K562 (cell line): ENCODE measurements around the gene WWOX. TPM values are rescaled to one million over a fixed set of nuclear protein-coding genes. Genes with fewer than 3 reads are reported as not detected.

ENCODE experiments used
- ATAC-seq: fragments of 200-7000 bp; cut with Tn5 transposase; 3 replicates; pipeline ENCODE4 v1.9.1; 2020; ENCODE audit warnings: moderate library complexity
- BruUV-seq: library from RNA; stranded (reverse); fragments of 400-500 nt; replicated peaks from 2 replicates; lab custom pipeline; 2021; lab: Mats Ljungman, UMichigan
- CTCF ChIA-PET: fragments of 300-600 bp; formaldehyde crosslinking; extraction: SDS; loops from one replicate; lab custom pipeline; 2021; ENCODE audit warnings: low intra/inter-chr PET ratio; lab: Yijun Ruan, JAX
- POLR2A ChIA-PET: fragments of 300-600, 350-650 bp; sonication (Branson Sonifier 250); formaldehyde crosslinking; extraction: SDS; loops from one replicate; lab custom pipeline; 2021; ENCODE audit warnings: antibody characterized with exemption, inconsistent platforms; lab: Yijun Ruan, JAX
- DNase-seq, 4 experiments: peaks; one replicate each; pipeline versions ENCODE4 v3.0.0 to v3.0.0-alpha.2; 2011 to 2018; ENCODE audit warnings: low spot score in 3 of 4, mixed read lengths in 3 of 4; ENCODE audit errors: extremely low read depth in 1 of 4
- FAIRE-seq: peaks from 2 replicates; lab custom pipeline; 2011; peaks lifted over from hg19 to GRCh38; lab: Jason Lieb, UNC
- H2AFZ ChIP-seq: 2 replicates; pipeline ENCODE4 v1.6.0; 2011; ENCODE audit warnings: low read depth, low read length, control low read depth, inconsistent platforms
- H3K27ac ChIP-seq: fragments of 200-600 bp; 3 replicates; pipeline ENCODE4 v1.8.0; 2011; ENCODE audit warnings: low read depth, mild to moderate bottlenecking, control low read depth, inconsistent platforms, low read length, moderate library complexity, mixed read lengths; ENCODE audit errors: extremely low read depth
- H3K27me3 ChIP-seq, 2 experiments: fragments of 300-600 bp in 1 of 2; 2 replicates in 1 of 2; 3 replicates in 1 of 2; pipeline versions ENCODE4 v1.6.0 to v1.8.0; 2011; ENCODE audit warnings: inconsistent platforms in 2 of 2, low read length in 2 of 2, mild to moderate bottlenecking in 1 of 2, mixed read lengths in 1 of 2, moderate library complexity in 1 of 2; ENCODE audit not compliant: control insufficient read depth in 2 of 2, insufficient read depth in 2 of 2
- H3K36me3 ChIP-seq: fragments of 300-600 bp; 3 replicates; pipeline ENCODE4 v1.8.0; 2011; ENCODE audit warnings: mild to moderate bottlenecking, low read length, inconsistent platforms; ENCODE audit not compliant: control insufficient read depth, insufficient read depth
- H3K4me1 ChIP-seq, 2 experiments: fragments of 200-600 bp in 1 of 2; replicated peaks in 1 of 2; 2 replicates in 1 of 2; 3 replicates in 1 of 2; pipeline versions ENCODE4 v1.5.1 to v1.8.0; 2011; ENCODE audit warnings: inconsistent platforms in 2 of 2, low read length in 2 of 2, mild to moderate bottlenecking in 1 of 2, mixed read lengths in 1 of 2, moderate library complexity in 1 of 2; ENCODE audit not compliant: control insufficient read depth in 2 of 2, insufficient read depth in 2 of 2
- H3K4me2 ChIP-seq: 2 replicates; pipeline ENCODE4 v1.6.1; 2011; ENCODE audit warnings: low read length, control low read depth, inconsistent platforms, mixed read lengths; ENCODE audit not compliant: insufficient read depth
- H3K4me3 ChIP-seq: fragments of 200-600 bp; sonication (generic), shearing (Covaris generic); 2 replicates; pipeline ENCODE4 v1.5.1; 2016; ENCODE audit warnings: control low read depth, inconsistent platforms
- H3K79me2 ChIP-seq: fragments of 200-600 bp; 3 replicates; pipeline ENCODE4 v1.8.0; 2011; ENCODE audit warnings: low read length, inconsistent platforms; ENCODE audit not compliant: control insufficient read depth, insufficient read depth
- H3K9ac ChIP-seq, 2 experiments: 2 replicates each; pipeline versions ENCODE4 v1.6.0 to v1.6.1; 2011; ENCODE audit warnings: low read depth in 2 of 2, low read length in 2 of 2, control low read depth in 1 of 2, inconsistent platforms in 1 of 2, mild to moderate bottlenecking in 1 of 2, mixed read lengths in 1 of 2; ENCODE audit not compliant: insufficient read depth in 1 of 2
- H3K9me1 ChIP-seq: one replicate; pipeline ENCODE4 v1.6.0; 2011; ENCODE audit warnings: inconsistent platforms, mild to moderate bottlenecking, low read length, moderate library complexity; ENCODE audit not compliant: control insufficient read depth, insufficient read depth
- H3K9me3 ChIP-seq: replicated peaks from 2 replicates; pipeline ENCODE4 v1.5.1; 2011; ENCODE audit warnings: low read depth, low read length, inconsistent platforms; ENCODE audit not compliant: control insufficient read depth, insufficient read depth
- H4K20me1 ChIP-seq: replicated peaks from 2 replicates; pipeline ENCODE4 v1.6.1; 2011; ENCODE audit warnings: low read length, inconsistent platforms, mixed read lengths; ENCODE audit not compliant: control insufficient read depth, insufficient read depth
- ARID4B ChIP-seq: sonication (generic); formaldehyde crosslinking; IDR thresholded peaks from 2 replicates; pipeline ENCODE4 v1.8.0; 2022; ENCODE audit warnings: mild to moderate bottlenecking, missing genetic modification reagents
- HES1 ChIP-seq: fragments of 450-650 bp; IDR thresholded peaks from 2 replicates; pipeline ENCODE4 v1.6.1; 2016; ENCODE audit warnings: low read depth, mild to moderate bottlenecking, moderate library complexity
- HINFP ChIP-seq: fragments of 450-650 bp; conservative IDR thresholded peaks from 2 replicates; pipeline ENCODE4 v1.6.1; 2016; ENCODE audit warnings: missing genetic modification characterization, low read depth, mild to moderate bottlenecking, control low read depth, missing compliant biosample characterization
- KDM2B ChIP-seq: fragments of 250-450 bp; sonication (Bioruptor Pico); IDR thresholded peaks from 2 replicates; pipeline ENCODE4 v1.8.0; 2021; ENCODE audit warnings: mild to moderate bottlenecking, moderate library complexity
- MAZ ChIP-seq, 2 experiments: fragments of 450-650 bp in 1 of 2; sonication (generic) in 1 of 2; formaldehyde crosslinking; IDR thresholded peaks in 1 of 2; conservative IDR thresholded peaks in 1 of 2; 2 replicates each; pipeline versions ENCODE4 v1.4.0 to v1.5.0; 2020; ENCODE audit warnings: mild to moderate bottlenecking in 1 of 2, missing genetic modification reagents in 1 of 2
- MYNN ChIP-seq, 2 experiments: sonication (generic); formaldehyde crosslinking in 1 of 2; IDR thresholded peaks; 2 replicates each; pipeline versions ENCODE4 v1.5.0 to v1.6.1; 2016 to 2020; ENCODE audit warnings: antibody characterized with exemption in 1 of 2, missing genetic modification reagents in 1 of 2
- NRF1 ChIP-seq, 2 experiments: fragments of 450-650 bp; IDR thresholded peaks in 1 of 2; conservative IDR thresholded peaks in 1 of 2; 2 replicates each; pipeline ENCODE4 v1.6.1; 2014; ENCODE audit warnings: mild to moderate bottlenecking in 2 of 2
- SETDB1 ChIP-seq: IDR thresholded peaks from one replicate; pipeline ENCODE4 v1.6.1; 2012; ENCODE audit warnings: low read length, control low read depth, inconsistent platforms
- WGBS: fragments of 100-300 bp; shearing (Covaris generic); methylation state at CpG from one replicate; pipeline ENCODE4 v1.1.6; 2016; ENCODE audit warnings: low coverage, mixed read lengths; ENCODE audit not compliant: insufficient coverage; ENCODE audit errors: missing lambda C conversion rate; 5-methylcytosine and 5-hydroxymethylcytosine counted together
- in situ Hi-C: fragments of 300-500 bp; cut with MboI; formaldehyde crosslinking; loops from 4 replicates; pipeline ENCODE4 v1.15.0; 2018; ENCODE audit warnings: inconsistent platforms, mixed read lengths
- intact Hi-C: fragments of 100-400 bp; cut with micrococcal nuclease; formaldehyde crosslinking; loops from 2 replicates; pipeline ENCODE4 v1.14.2; 2022
- polyA plus RNA-seq, 8 experiments: library from polyadenylated mRNA; depleted of rRNA in 4 of 8; stranded (reverse) in 5 of 8; unstranded in 3 of 8; fragments of >200 nt; fragmentation: Nextera tagmentation in 2 of 8; fragmentation: Illumina TruSeq in 1 of 8; extraction: Ambion mirVana in 2 of 8; extraction: Trizol in 1 of 8; gene quantifications; 2 replicates each; pipeline versions ENCODE4 v1.2.1 to v1.2.3, GENCODE V29; 2011 to 2014; ENCODE audit warnings: inconsistent platforms in 1 of 8, missing spikeins in 1 of 8
- total RNA-seq, 7 experiments: library from RNA; depleted of rRNA in 6 of 7; stranded (reverse); fragments of >200 nt in 6 of 7; fragmentation: Illumina TruSeq in 2 of 7; extraction: Trizol in 2 of 7; gene quantifications; 2 replicates each; pipeline versions ENCODE4 v1.2.1 to v1.2.3, GENCODE V29; 2011 to 2021; ENCODE audit warnings: low replicate concordance in 1 of 7

WWOX gene
- total and polyA plus RNA-seq, 9 of the 15 experiments (the other 6 are each of a cell fraction or from before 2014, with no cell fraction given): 1.6 to 22.7 (median 8.1) TPM

GRCh38 chr16:79159261-79160049 is 1060.0 kb downstream of the WWOX start:
- POLR2A ChIA-PET: interaction anchor here (0.6 kb wide), 1 partner anchor 12 kb away, joined by 3 read pairs; no protein-coding TSS in a partner anchor

More at GRCh38 chr16:79159261-79160049, 1060.0 kb downstream of the WWOX start:
- WGBS: 1% methylated on average over 13 of the region's 13 CpGs
- no TSS peak for BruUV-seq
- in situ Hi-C loops: no loop called here
- Histone ChIP-seq H3K9ac (no peak overlapping the region), H3K9me1 (no peaks in the 10 kb centered on the region), H3K4me3 (no peak overlapping the region), H3K36me3 (no peaks in the 10 kb centered on the region), H3K4me1 (no peaks in the 10 kb centered on the region), H3K4me2 (no peak overlapping the region), H3K9me3 (no peaks in the 10 kb centered on the region), H4K20me1 (peaks cover 6% of the 10 kb centered on the region; the same call in 1 of the 2 replicates), H3K79me2 (no peaks in the 10 kb centered on the region), H2AFZ (no peak overlapping the region)
- CTCF ChIA-PET: no interaction called here
- DNase-seq: no peak
- ATAC-seq: no peak
- no peak for FAIRE-seq
- TF ChIP-seq MYNN (IDR thresholded peaks at IDR 0.05): no peak
- TF ChIP-seq MYNN (CRISPR knock-in tag; IDR thresholded peaks at IDR 0.05): no peak
- TF ChIP-seq SETDB1: no peak
- TF ChIP-seq KDM2B (CRISPR knock-in tag): no peak
- TF ChIP-seq MAZ (CRISPR knock-in tag; conservative IDR thresholded peaks at IDR 0.05 in 1 of 2, IDR thresholded peaks at IDR 0.05 in 1 of 2): no peak
- TF ChIP-seq HINFP (tag): no peak
- TF ChIP-seq HES1: no peak
- no peak for TF ChIP-seq NRF1 (conservative IDR thresholded peaks at IDR 0.05 in 1 of 2, IDR thresholded peaks at IDR 0.05 in 1 of 2)
- TF ChIP-seq ARID4B (CRISPR knock-in tag): no peak
- TF ChIP-seq, all 486 proteins: peak for 0
- peaks cover 16 to 19% of the 10 kb centered on the region in 2 experiments for H3K27me3 ChIP-seq
- intact Hi-C loops: no loop called here
- H3K27ac ChIP-seq: no peak overlapping the region
